Epidermal melanocyte (primary cell): ENCODE results near the gene AGPAT3.

Experiments used
- DNase-seq: peaks from one replicate; pipeline ENCODE4 v3.0.0; 2011; ENCODE audit warnings: low spot score; ENCODE audit not compliant: insufficient read length

The AGPAT3 gene

DNA sequence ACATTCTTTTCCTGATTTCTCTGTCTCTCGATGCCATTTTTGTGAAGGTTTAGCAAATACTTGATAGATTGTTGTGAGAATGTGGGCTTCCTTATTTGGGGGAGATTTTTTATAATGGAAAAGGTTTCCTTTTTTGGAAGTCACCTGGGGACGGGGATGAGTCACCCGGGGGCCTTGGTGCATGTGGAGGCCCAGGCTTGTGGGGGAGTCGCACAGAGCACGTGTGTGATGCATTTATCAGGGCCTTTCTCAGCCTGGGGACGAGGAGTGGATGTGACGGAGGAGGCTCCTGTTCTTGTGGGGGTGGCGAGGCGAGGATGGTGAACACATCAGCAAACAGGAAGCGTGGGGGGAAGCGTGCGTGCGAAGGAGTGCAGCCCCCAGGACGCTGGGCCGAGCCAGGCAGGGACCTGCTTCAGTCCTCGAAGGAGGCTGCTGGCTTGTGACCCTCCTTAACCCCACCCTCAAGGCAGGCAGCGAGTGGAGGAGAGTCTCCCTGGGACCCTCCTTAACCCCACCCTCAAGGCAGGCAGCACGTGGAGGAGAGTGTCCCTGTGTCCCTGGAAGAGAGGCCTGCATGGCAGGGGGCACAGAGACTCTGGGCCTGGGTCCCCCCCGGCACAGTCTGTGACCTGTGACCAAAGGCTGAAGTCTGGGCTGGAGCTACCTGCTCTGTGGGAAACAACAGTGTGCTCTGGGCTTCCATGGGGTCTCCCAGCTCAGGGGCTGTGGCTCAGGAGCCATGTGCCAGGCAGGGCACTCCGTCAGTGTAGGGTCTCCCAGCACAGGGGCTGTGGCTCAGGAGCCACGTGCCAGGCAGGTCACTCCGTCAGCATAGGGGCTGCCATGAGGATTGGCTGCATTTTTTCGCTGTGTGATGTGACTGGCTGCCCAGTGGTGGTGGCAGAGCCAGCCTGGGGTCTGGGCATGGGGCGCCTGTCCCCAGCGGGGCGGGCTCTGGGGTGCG, 57.2 kb downstream of the AGPAT3 start:
- DNase-seq: no peak

DNA sequence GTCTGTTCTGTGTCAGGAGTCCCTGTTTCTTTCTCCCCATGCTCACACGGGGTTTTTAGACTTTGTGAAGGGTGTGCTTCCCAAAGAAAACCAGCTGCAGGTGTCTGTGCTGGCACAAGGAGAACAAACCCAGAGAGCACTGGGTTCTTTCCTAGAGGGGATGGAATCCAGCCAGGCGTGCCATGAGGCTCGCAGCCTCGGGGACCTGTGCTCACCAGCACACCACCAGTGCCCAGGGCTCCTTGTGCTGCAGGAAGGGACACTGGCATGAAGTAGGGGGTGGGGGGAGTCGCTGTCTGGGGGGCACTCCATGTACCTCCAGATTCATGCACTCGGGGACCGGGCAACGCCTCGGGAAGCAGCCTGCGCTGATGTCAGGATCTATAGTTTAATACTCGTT, 57.9 kb downstream of the AGPAT3 start:
- no peak for DNase-seq

GRCh38 chr21:43923391-43923790, 58.4 kb downstream of the AGPAT3 start:
- DNase-seq: peak; percentile 73

GRCh38 chr21:43924421-43925095, 59.5 kb downstream of the AGPAT3 start:
- DNase-seq: no peak

GRCh38 chr21:43925096-43925481, 60.1 kb downstream of the AGPAT3 start:
- DNase-seq: no peak

DNA sequence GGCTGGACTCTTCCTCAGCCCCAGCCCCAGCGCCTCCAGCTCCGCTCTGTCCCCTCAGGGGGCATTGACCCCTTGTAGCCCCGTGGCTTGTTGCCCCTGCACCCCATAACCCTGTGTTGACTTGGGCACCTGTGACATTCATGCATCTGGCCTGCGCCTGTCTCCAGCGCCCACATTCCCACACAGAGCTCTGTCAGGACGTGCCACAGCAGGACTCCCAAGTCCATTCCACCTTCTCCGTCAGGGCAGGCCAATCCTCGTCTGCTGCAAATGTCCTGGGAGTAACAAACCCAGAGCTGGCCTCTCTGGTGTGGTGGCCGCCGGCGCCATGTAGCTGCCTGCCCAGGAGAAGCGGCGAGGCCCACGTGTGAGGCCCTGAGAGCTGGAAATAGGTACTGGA, 60.6 kb downstream of the AGPAT3 start:
- no peak for DNase-seq

DNA sequence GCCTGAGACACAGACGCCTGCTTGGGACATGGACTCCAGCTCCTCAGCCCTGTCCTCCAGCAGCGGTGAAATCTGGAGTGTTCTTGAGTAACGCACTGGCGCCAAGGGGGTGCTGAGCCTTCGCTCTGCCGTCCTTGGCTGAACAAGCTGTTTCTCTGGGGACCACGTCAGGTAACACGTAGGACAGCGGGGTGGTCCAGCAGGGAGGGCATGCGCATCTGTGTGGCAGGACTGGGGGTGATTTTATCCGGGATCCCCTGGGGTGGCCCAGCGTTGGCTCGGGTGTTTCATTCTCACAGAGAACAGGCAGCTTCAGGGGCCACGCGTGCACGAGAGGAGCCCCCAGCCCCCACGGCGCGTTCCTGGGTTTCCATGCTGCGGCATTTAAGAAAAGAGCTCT, 61.2 kb downstream of the AGPAT3 start:
- no peak for DNase-seq

GRCh38 chr21:43927591-43928221, 62.7 kb downstream of the AGPAT3 start:
- no peak for DNase-seq

- no peak for DNase-seq
Observed at GRCh38 chr21:43928222-43929125, 63.5 kb downstream of the AGPAT3 start.

GRCh38 chr21:43929217-43929971, 64.4 kb downstream of the AGPAT3 start:
- no peak for DNase-seq

DNA sequence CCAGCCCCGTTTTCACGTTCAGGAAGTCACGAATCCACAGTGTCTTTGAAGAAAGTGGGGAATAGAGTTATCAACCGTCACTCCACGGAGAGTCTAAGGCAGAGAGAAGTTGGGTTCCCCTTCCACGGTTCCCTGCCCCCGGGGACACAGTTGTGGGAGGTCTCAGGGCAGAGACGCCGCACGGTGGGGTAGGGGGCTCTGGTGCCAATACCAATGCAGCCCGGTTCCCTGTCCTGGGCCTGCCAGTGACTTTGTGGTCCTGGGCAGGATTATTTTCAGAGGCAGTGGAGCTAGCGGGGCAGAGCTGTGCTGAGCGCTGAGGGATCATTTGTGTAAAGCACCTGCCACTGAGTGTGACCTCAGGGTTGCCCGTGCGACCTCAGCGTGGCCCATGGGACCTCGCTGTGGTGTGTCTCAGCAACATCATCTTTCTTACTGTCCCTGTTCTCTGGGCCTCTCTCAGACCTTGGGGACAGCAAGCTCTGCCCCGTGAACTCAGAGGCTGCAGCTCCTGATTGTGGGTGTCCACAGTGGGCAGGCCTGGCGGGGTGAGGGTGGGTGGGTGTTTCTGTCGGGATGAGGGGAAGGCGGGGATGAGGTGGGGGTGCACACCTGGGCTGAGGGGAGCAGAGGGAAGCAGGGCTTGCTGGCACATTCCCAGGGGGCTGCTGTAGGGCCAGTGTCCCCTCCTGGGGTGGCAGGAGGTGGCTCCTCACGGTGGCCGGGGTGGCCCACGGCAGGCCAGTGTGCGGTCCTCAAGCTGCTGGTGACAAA, 65.2 kb downstream of the AGPAT3 start:
- DNase-seq: no peak

DNA sequence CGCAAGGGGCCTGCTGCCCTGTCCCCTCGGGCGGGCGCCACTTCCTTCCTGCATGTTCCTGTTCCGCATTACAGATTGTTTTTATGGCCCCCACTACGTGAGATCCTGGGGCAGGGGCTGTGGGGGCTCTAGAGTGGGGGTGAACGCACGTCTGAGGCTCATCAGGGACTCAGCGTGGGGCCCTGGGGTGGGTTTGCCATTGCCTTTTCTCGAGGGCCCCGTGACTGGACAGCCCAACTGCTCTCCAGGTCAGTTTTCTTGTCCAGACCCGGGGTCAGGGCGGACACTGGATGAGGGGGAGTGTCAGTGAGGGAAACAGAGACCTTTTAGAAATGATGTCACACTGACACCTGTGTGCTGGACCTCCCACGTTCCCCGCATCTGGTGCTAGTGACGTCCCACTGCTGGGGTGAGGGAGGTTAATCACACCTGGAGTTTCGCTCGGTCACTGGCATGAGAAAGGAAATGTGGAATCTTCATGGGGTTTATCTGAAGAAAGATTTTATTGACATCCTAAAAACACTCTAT, 65.9 kb downstream of the AGPAT3 start:
- DNase-seq: no peak

DNA sequence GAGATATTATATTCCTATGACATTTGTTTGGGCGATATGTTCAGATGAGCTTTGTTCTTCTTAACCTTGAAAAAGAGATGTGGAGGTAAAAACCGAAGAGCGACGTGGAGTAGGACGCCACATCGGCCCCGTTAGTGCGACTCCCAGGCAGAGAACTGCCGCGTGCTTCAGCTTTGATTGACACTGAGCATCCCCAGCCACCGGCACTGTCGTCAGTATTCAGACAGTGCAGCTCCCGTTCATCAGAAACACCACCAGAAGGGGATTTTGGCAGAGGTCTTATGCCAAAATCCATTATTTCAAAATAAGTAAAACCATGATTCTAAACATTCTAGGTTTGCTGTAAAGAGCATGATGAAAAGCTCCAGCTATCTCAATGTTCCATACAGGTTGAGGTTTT, 66.5 kb downstream of the AGPAT3 start:
- DNase-seq: no peak

GRCh38 chr21:43932005-43932404, 67.0 kb downstream of the AGPAT3 start:
- DNase-seq: no peak

DNA sequence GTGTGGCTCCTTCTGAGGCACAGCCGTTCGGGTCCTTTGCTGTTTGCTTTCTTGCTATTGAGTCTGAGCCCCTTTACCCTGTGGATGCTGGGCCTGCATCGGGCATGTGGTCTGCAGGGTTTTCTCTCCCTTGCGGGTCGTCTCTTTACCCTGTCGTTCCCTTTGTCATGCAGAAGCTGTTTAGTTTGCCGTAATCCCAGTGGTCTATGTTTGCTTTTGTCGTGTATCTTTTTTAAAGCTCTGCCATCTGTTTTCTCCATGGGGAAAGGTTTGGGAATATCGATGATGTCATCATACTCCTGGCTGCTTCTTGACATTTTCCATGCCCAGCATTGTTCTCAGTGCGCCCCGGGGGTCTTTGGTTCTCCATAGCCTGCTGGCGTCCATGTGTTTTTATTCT, 68.2 kb downstream of the AGPAT3 start:
- DNase-seq: no peak

- no peak for DNase-seq
Observed at GRCh38 chr21:43933680-43934079, 68.7 kb downstream of the AGPAT3 start.

DNA sequence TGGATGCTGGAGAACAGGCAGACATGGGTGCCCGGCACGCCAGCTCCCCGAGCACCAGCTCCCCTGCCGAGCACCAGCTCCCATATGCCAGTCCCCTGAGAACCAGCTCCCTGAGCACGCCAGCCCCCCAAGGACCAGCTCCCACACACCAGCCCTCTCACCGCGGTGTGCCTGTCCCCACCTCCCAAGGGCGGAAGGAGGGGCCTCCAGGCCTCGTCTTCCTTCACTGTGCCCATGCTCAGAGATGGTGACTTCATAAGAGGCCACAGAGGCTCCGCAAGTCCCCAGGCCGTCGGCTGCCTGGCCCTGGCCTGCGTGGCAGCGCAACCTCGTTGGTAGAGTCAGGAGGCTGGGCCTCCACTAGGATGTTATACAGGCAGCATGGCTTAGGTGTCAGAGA, 69.1 kb downstream of the AGPAT3 start:
- DNase-seq: no peak

GRCh38 chr21:43934716-43935705, 70.0 kb downstream of the AGPAT3 start:
- no peak for DNase-seq
